ENCODE measurements around the gene NNT. TPM values are rescaled to one million over a fixed set of nuclear protein-coding genes. Genes with fewer than 3 reads are reported as not detected.

NNT gene
- total and polyA plus RNA-seq, 4 donors: 73.0 to 137 (median 88.6) TPM

- Histone ChIP-seq H3K27ac (ENCODE audit: low read depth, low read length) (no peak overlapping the region), H3K36me3 (ENCODE audit: control insufficient read depth, insufficient read depth, low read length) (peaks cover 2% of the 10 kb centered on the region), H3K4me1 (ENCODE audit: control insufficient read depth, insufficient read depth, low read length) (no peaks in the 10 kb centered on the region), H3K4me3 (ENCODE audit: low read depth, low read length) (no peak overlapping the region), H3K9me3 (ENCODE audit: control insufficient read depth, insufficient read depth, low read length) (no peaks in the 10 kb centered on the region), H3K27me3 (ENCODE audit: control insufficient read depth, insufficient read depth, low read length) (no peaks in the 10 kb centered on the region)
- DNase-seq (ENCODE audit: low read depth in 4 of 6, low spot score in 6 of 6): no peak
Measured at GRCh38 chr5:43674536-43674935, 71.6 kb downstream of the NNT start.

GRCh38 chr5:43675357-43675756 lies 72.4 kb downstream of the NNT start:
- WGBS (ENCODE audit: insufficient coverage): 100% methylated on average over 1 of the region's 3 CpGs
- H3K4me1 ChIP-seq (ENCODE audit: control insufficient read depth, insufficient read depth, low read length): no peaks in the 10 kb centered on the region
- DNase-seq (ENCODE audit: low read depth in 4 of 6, low spot score in 6 of 6): no peak
- no peak overlapping the region for H3K27ac ChIP-seq (ENCODE audit: low read depth, low read length)
- H3K9me3 ChIP-seq (ENCODE audit: control insufficient read depth, insufficient read depth, low read length): no peaks in the 10 kb centered on the region
- peaks cover 2% of the 10 kb centered on the region for H3K36me3 ChIP-seq (ENCODE audit: control insufficient read depth, insufficient read depth, low read length)
- H3K27me3 ChIP-seq (ENCODE audit: control insufficient read depth, insufficient read depth, low read length): no peaks in the 10 kb centered on the region
- no peak overlapping the region for H3K4me3 ChIP-seq (ENCODE audit: low read depth, low read length)

- no peak for DNase-seq (ENCODE audit: low read depth in 4 of 6, low spot score in 6 of 6)
- no peaks in the 10 kb centered on the region for H3K9me3 ChIP-seq (ENCODE audit: control insufficient read depth, insufficient read depth, low read length)
- H3K36me3 ChIP-seq (ENCODE audit: control insufficient read depth, insufficient read depth, low read length): peaks cover 2% of the 10 kb centered on the region
- 100% methylated on average over 1 of the region's 2 CpGs for WGBS (ENCODE audit: insufficient coverage)
- H3K27ac ChIP-seq (ENCODE audit: low read depth, low read length): no peak overlapping the region
- H3K27me3 ChIP-seq (ENCODE audit: control insufficient read depth, insufficient read depth, low read length): no peaks in the 10 kb centered on the region
- no peaks in the 10 kb centered on the region for H3K4me1 ChIP-seq (ENCODE audit: control insufficient read depth, insufficient read depth, low read length)
- no peak overlapping the region for H3K4me3 ChIP-seq (ENCODE audit: low read depth, low read length)
Measured at GRCh38 chr5:43676083-43676840, 73.3 kb downstream of the NNT start.

- H3K9me3 ChIP-seq (ENCODE audit: control insufficient read depth, insufficient read depth, low read length): no peaks in the 10 kb centered on the region
- peaks cover 6% of the 10 kb centered on the region for H3K36me3 ChIP-seq (ENCODE audit: control insufficient read depth, insufficient read depth, low read length)
- H3K27me3 ChIP-seq (ENCODE audit: control insufficient read depth, insufficient read depth, low read length): no peaks in the 10 kb centered on the region
- H3K4me3 ChIP-seq (ENCODE audit: low read depth, low read length): no peak overlapping the region
- no peak overlapping the region for H3K27ac ChIP-seq (ENCODE audit: low read depth, low read length)
- H3K4me1 ChIP-seq (ENCODE audit: control insufficient read depth, insufficient read depth, low read length): no peaks in the 10 kb centered on the region
- no peak for DNase-seq (ENCODE audit: low read depth in 4 of 6, low spot score in 6 of 6)
- 100% methylated on average over 2 of the region's 4 CpGs for WGBS (ENCODE audit: insufficient coverage)
Measured at GRCh38 chr5:43677253-43677652, 74.3 kb downstream of the NNT start.

- Histone ChIP-seq H3K27me3 (ENCODE audit: control insufficient read depth, insufficient read depth, low read length) (no peaks in the 10 kb centered on the region), H3K4me1 (ENCODE audit: control insufficient read depth, insufficient read depth, low read length) (no peaks in the 10 kb centered on the region), H3K27ac (ENCODE audit: low read depth, low read length) (no peak overlapping the region), H3K4me3 (ENCODE audit: low read depth, low read length) (no peak overlapping the region), H3K36me3 (ENCODE audit: control insufficient read depth, insufficient read depth, low read length) (peaks cover 5% of the 10 kb centered on the region), H3K9me3 (ENCODE audit: control insufficient read depth, insufficient read depth, low read length) (no peaks in the 10 kb centered on the region)
- 89% methylated on average over 1 of the region's 3 CpGs for WGBS (ENCODE audit: insufficient coverage)
- DNase-seq (ENCODE audit: low read depth in 4 of 6, low spot score in 6 of 6): no peak
Measured at GRCh38 chr5:43679214-43679613, 76.2 kb downstream of the NNT start.

- Histone ChIP-seq H3K4me3 (ENCODE audit: low read depth, low read length) (no peak overlapping the region), H3K9me3 (ENCODE audit: control insufficient read depth, insufficient read depth, low read length) (no peaks in the 10 kb centered on the region), H3K27ac (ENCODE audit: low read depth, low read length) (no peak overlapping the region), H3K36me3 (ENCODE audit: control insufficient read depth, insufficient read depth, low read length) (peaks cover 5% of the 10 kb centered on the region), H3K4me1 (ENCODE audit: control insufficient read depth, insufficient read depth, low read length) (no peaks in the 10 kb centered on the region), H3K27me3 (ENCODE audit: control insufficient read depth, insufficient read depth, low read length) (no peaks in the 10 kb centered on the region)
- 88% methylated on average over 1 of the region's 4 CpGs for WGBS (ENCODE audit: insufficient coverage)
- DNase-seq (ENCODE audit: low read depth in 4 of 6, low spot score in 6 of 6): peak in 1 of 6 donors; percentile 41
Measured at GRCh38 chr5:43680286-43680685, 77.3 kb downstream of the NNT start.

GRCh38 chr5:43683884-43684471 lies 81.0 kb downstream of the NNT start:
- H3K27ac ChIP-seq (ENCODE audit: low read depth, low read length): no peak overlapping the region
- WGBS (ENCODE audit: insufficient coverage): no CpG with 5 or more reads among the region's 4 CpGs
- H3K36me3 ChIP-seq (ENCODE audit: control insufficient read depth, insufficient read depth, low read length): peaks cover 5% of the 10 kb centered on the region
- no peaks in the 10 kb centered on the region for H3K4me1 ChIP-seq (ENCODE audit: control insufficient read depth, insufficient read depth, low read length)
- H3K4me3 ChIP-seq (ENCODE audit: low read depth, low read length): no peak overlapping the region
- H3K27me3 ChIP-seq (ENCODE audit: control insufficient read depth, insufficient read depth, low read length): no peaks in the 10 kb centered on the region
- DNase-seq (ENCODE audit: low read depth in 4 of 6, low spot score in 6 of 6): no peak
- H3K9me3 ChIP-seq (ENCODE audit: control insufficient read depth, insufficient read depth, low read length): no peaks in the 10 kb centered on the region

- Histone ChIP-seq H3K36me3 (ENCODE audit: control insufficient read depth, insufficient read depth, low read length) (peaks cover 5% of the 10 kb centered on the region), H3K4me1 (ENCODE audit: control insufficient read depth, insufficient read depth, low read length) (no peaks in the 10 kb centered on the region), H3K4me3 (ENCODE audit: low read depth, low read length) (no peak overlapping the region), H3K27me3 (ENCODE audit: control insufficient read depth, insufficient read depth, low read length) (no peaks in the 10 kb centered on the region), H3K9me3 (ENCODE audit: control insufficient read depth, insufficient read depth, low read length) (no peaks in the 10 kb centered on the region), H3K27ac (ENCODE audit: low read depth, low read length) (no peak overlapping the region)
- no peak for DNase-seq (ENCODE audit: low read depth in 4 of 6, low spot score in 6 of 6)
Measured at GRCh38 chr5:43685252-43685950, 82.4 kb downstream of the NNT start.

- Histone ChIP-seq H3K4me1 (ENCODE audit: control insufficient read depth, insufficient read depth, low read length) (no peaks in the 10 kb centered on the region), H3K9me3 (ENCODE audit: control insufficient read depth, insufficient read depth, low read length) (no peaks in the 10 kb centered on the region), H3K27me3 (ENCODE audit: control insufficient read depth, insufficient read depth, low read length) (no peaks in the 10 kb centered on the region), H3K4me3 (ENCODE audit: low read depth, low read length) (no peak overlapping the region), H3K27ac (ENCODE audit: low read depth, low read length) (no peak overlapping the region), H3K36me3 (ENCODE audit: control insufficient read depth, insufficient read depth, low read length) (peaks cover under 1% of the 10 kb centered on the region)
- DNase-seq (ENCODE audit: low read depth in 4 of 6, low spot score in 6 of 6): peak in 1 of 6 donors; percentile 5
- no CpG with 5 or more reads among the region's 3 CpGs for WGBS (ENCODE audit: insufficient coverage)
Measured at GRCh38 chr5:43687275-43687674, 84.3 kb downstream of the NNT start.

GRCh38 chr5:43691275-43691674 lies 88.3 kb downstream of the NNT start:
- Histone ChIP-seq H3K27me3 (ENCODE audit: control insufficient read depth, insufficient read depth, low read length) (no peaks in the 10 kb centered on the region), H3K4me3 (ENCODE audit: low read depth, low read length) (no peak overlapping the region), H3K36me3 (ENCODE audit: control insufficient read depth, insufficient read depth, low read length) (no peaks in the 10 kb centered on the region), H3K4me1 (ENCODE audit: control insufficient read depth, insufficient read depth, low read length) (no peaks in the 10 kb centered on the region), H3K9me3 (ENCODE audit: control insufficient read depth, insufficient read depth, low read length) (no peaks in the 10 kb centered on the region), H3K27ac (ENCODE audit: low read depth, low read length) (no peak overlapping the region)
- no peak for DNase-seq (ENCODE audit: low read depth in 4 of 6, low spot score in 6 of 6)
- WGBS (ENCODE audit: insufficient coverage): no CpG with 5 or more reads among the region's 4 CpGs

All from spinal cord (tissue), 10 donors.